MM.1S (cell line): ENCODE data around the gene YEATS4.

ENCODE experiments used
- DNase-seq: peaks from one replicate; pipeline ENCODE4 v3.0.0-alpha.2; 2015
- H2AFZ ChIP-seq: fragments of 300-600 bp; sonication (generic); 2 replicates; pipeline ENCODE4 v1.6.0; 2016; ENCODE audit warnings: antibody characterized with exemption, low read length
- H3F3A ChIP-seq: fragments of 300-600 bp; sonication (generic); 2 replicates; pipeline ENCODE4 v1.6.1; 2016; ENCODE audit warnings: mild to moderate bottlenecking, antibody characterized with exemption, low read length, moderate library complexity, mixed read lengths; ENCODE audit not compliant: insufficient read depth
- H3K27ac ChIP-seq: fragments of 300-600 bp; sonication (generic); 2 replicates; pipeline ENCODE4 v1.5.1; 2016; ENCODE audit warnings: mild to moderate bottlenecking, low read length
- H3K27me3 ChIP-seq: fragments of 300-600 bp; sonication (generic); replicated peaks from 2 replicates; pipeline ENCODE4 v1.6.0; 2016; ENCODE audit warnings: low read length; ENCODE audit not compliant: insufficient read depth
- H3K36me3 ChIP-seq: fragments of 300-600 bp; sonication (generic); replicated peaks from 2 replicates; pipeline ENCODE4 v1.6.1; 2016; ENCODE audit warnings: mild to moderate bottlenecking, low read length, mixed read lengths; ENCODE audit not compliant: insufficient read depth
- H3K4me1 ChIP-seq: fragments of 300-600 bp; sonication (generic); 2 replicates; pipeline ENCODE4 v1.6.1; 2016; ENCODE audit warnings: low read length, mixed read lengths
- H3K4me2 ChIP-seq: fragments of 300-600 bp; sonication (generic); 2 replicates; pipeline ENCODE4 v1.6.0; 2016; ENCODE audit warnings: low read depth, low read length
- H3K4me3 ChIP-seq: fragments of 300-600 bp; sonication (generic); 2 replicates; pipeline ENCODE4 v1.5.1; 2016; ENCODE audit warnings: low read length, mixed read lengths
- H3K79me2 ChIP-seq: fragments of 300-600 bp; sonication (generic); 2 replicates; pipeline ENCODE4 v1.6.1; 2016; ENCODE audit warnings: mixed run types, low read length, mixed read lengths
- H3K9ac ChIP-seq: fragments of 300-600 bp; sonication (generic); 2 replicates; pipeline ENCODE4 v1.6.1; 2016; ENCODE audit warnings: low read length, mixed read lengths
- H3K9me2 ChIP-seq: fragments of 300-600 bp; sonication (generic); replicated peaks from 2 replicates; pipeline ENCODE4 v1.6.1; 2016; ENCODE audit warnings: mild to moderate bottlenecking, low read length, mixed read lengths; ENCODE audit not compliant: insufficient read depth
- H3K9me3 ChIP-seq: fragments of 300-600 bp; sonication (generic); replicated peaks from 2 replicates; pipeline ENCODE4 v1.6.1; 2016; ENCODE audit warnings: mild to moderate bottlenecking, low read length, mixed read lengths; ENCODE audit not compliant: insufficient read depth
- H4K20me1 ChIP-seq: fragments of 300-600 bp; sonication (generic); 2 replicates; pipeline ENCODE4 v1.6.1; 2016; ENCODE audit warnings: mild to moderate bottlenecking, low read length, moderate library complexity, mixed read lengths; ENCODE audit not compliant: insufficient read depth
- EZH2 ChIP-seq: fragments of 300-600 bp; sonication (generic); optimal IDR thresholded peaks from 2 replicates; pipeline ENCODE3; 2017; ENCODE audit warnings: low read depth, mild to moderate bottlenecking, antibody characterized with exemption, low read length, mixed read lengths
- EZH2phosphoT487 ChIP-seq: fragments of 300-600 bp; sonication (generic); IDR thresholded peaks from 2 replicates; pipeline ENCODE4 v1.6.1; 2018; ENCODE audit warnings: antibody characterized with exemption, low read length
- TF ChIP-seq, protein P1 (sequence below): fragments of 300-600 bp; sonication (generic); IDR thresholded peaks from 2 replicates; pipeline ENCODE4 v1.5.1; 2016; ENCODE audit warnings: antibody characterized with exemption, low read length, mixed read lengths

YEATS4 gene

DNA sequence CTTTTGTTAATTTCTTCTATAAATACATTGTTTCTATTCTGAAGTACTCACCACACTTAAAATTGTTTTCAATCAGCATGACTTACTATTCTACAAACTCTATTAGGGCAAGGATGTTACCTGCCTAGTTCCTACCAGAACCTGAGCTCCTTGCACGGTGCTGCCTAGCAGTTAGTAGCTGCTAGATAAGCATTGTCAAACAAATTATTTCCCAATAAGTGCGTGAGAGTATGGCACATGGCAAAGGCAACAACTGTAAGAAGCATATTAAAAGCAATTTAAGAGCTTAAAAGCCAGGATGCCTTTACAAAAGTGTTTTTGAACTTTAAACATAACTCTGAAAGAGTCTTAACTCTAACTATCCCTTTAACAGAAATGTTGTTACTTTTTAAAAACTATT, 19.5 kb upstream of the YEATS4 start:
- H3F3A ChIP-seq = no peaks in the 10 kb centered on the region
- H3K27ac ChIP-seq = no peak overlapping the region
- no peak overlapping the region for H3K4me2 ChIP-seq
- H3K9me2 ChIP-seq = no peaks in the 10 kb centered on the region
- TF ChIP-seq, protein P1, sequence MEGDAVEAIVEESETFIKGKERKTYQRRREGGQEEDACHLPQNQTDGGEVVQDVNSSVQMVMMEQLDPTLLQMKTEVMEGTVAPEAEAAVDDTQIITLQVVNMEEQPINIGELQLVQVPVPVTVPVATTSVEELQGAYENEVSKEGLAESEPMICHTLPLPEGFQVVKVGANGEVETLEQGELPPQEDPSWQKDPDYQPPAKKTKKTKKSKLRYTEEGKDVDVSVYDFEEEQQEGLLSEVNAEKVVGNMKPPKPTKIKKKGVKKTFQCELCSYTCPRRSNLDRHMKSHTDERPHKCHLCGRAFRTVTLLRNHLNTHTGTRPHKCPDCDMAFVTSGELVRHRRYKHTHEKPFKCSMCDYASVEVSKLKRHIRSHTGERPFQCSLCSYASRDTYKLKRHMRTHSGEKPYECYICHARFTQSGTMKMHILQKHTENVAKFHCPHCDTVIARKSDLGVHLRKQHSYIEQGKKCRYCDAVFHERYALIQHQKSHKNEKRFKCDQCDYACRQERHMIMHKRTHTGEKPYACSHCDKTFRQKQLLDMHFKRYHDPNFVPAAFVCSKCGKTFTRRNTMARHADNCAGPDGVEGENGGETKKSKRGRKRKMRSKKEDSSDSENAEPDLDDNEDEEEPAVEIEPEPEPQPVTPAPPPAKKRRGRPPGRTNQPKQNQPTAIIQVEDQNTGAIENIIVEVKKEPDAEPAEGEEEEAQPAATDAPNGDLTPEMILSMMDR = no peak
- TF ChIP-seq EZH2phosphoT487 = no peak
- TF ChIP-seq EZH2 = no peak
- no peaks in the 10 kb centered on the region for H3K4me1 ChIP-seq
- H2AFZ ChIP-seq = no peak overlapping the region
- H3K27me3 ChIP-seq = no peaks in the 10 kb centered on the region
- H4K20me1 ChIP-seq = no peaks in the 10 kb centered on the region
- DNase-seq = no peak
- no peak overlapping the region for H3K4me3 ChIP-seq
- H3K36me3 ChIP-seq = no peaks in the 10 kb centered on the region
- H3K9ac ChIP-seq = no peak overlapping the region
- no peaks in the 10 kb centered on the region for H3K9me3 ChIP-seq
- H3K79me2 ChIP-seq = no peaks in the 10 kb centered on the region

DNA sequence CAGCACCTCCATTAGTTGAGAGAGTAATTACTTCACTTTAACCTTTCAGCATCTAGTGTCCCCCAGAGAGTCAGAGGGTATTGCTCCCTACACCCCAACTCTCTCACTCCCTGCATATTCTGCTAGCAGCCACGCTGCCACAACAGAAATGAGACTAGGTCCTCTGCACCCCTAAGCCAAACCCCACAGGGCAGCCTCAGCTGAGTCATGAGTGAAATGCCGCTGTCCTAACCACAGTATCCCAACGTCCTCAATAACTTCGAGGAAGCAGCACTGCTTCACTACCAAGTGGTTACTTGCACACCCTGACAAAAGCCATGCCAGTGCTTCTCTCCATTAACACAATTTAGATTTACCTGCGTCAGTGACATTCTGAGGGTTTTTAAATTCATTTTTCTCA, 18.2 kb upstream of the YEATS4 start:
- Histone ChIP-seq H3K4me3 (no peak overlapping the region), H3K36me3 (no peaks in the 10 kb centered on the region), H3K27me3 (no peaks in the 10 kb centered on the region), H3K27ac (no peak overlapping the region), H3K9ac (no peak overlapping the region), H3K79me2 (no peaks in the 10 kb centered on the region), H3K9me3 (no peaks in the 10 kb centered on the region), H3K9me2 (no peaks in the 10 kb centered on the region), H3F3A (no peaks in the 10 kb centered on the region), H4K20me1 (no peaks in the 10 kb centered on the region), H2AFZ (no peak overlapping the region), H3K4me2 (no peak overlapping the region), H3K4me1 (no peaks in the 10 kb centered on the region)
- TF ChIP-seq EZH2phosphoT487 (no peak), EZH2 (no peak)
- TF ChIP-seq, protein P1 = no peak
- DNase-seq = no peak

DNA sequence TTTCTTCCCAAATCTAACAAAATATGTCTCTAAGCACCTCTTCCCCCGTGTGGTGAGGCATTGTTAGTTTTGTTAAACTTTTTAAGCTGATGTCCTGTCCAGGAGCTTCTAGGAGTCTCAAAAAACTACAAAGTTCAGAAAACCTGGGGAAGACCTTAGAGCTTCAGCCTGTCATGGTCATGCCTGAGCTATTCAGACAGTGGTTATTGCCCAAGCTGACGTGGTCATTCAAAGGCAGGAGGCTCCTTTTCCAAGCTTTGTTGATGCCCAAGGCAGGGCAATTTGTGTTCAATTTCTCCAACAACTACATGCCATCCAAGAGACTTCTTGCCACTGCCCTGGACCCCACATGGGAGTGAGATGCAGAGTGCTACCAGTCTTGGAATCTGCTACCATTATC, 17.1 kb upstream of the YEATS4 start:
- Histone ChIP-seq H2AFZ (no peak overlapping the region), H3K9me3 (no peaks in the 10 kb centered on the region), H4K20me1 (no peaks in the 10 kb centered on the region), H3K4me2 (no peak overlapping the region), H3K9me2 (no peaks in the 10 kb centered on the region), H3K27ac (no peak overlapping the region), H3K36me3 (no peaks in the 10 kb centered on the region), H3K79me2 (no peaks in the 10 kb centered on the region), H3K4me1 (no peaks in the 10 kb centered on the region), H3K4me3 (no peak overlapping the region), H3K9ac (no peak overlapping the region), H3K27me3 (no peaks in the 10 kb centered on the region), H3F3A (no peaks in the 10 kb centered on the region)
- no peak for DNase-seq
- TF ChIP-seq EZH2 (no peak), EZH2phosphoT487 (no peak)
- TF ChIP-seq, protein P1 = no peak

DNA sequence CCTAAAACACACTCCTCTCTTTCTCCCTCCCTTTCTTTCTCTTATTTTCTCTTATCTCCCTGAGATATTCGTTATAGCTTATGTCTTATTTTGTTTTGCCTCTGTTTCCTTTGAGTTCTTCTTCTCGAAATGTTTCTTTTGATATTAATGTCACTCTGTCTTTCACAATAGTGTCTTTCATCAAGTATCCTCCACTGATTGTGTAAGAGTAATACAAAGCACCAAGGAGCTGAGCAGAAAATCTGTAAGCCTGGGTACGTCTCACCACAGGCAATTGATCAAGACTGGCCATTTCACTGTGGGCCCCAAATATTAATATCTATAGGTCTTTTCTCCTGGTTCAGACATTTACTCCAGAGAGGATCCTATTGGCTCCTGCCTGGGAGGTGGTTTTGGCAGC, 16.2 kb upstream of the YEATS4 start:
- Histone ChIP-seq H4K20me1 (no peaks in the 10 kb centered on the region), H3K4me3 (no peak overlapping the region), H3K4me2 (no peak overlapping the region), H3K36me3 (no peaks in the 10 kb centered on the region), H3K4me1 (no peaks in the 10 kb centered on the region), H2AFZ (no peak overlapping the region), H3K27me3 (no peaks in the 10 kb centered on the region), H3F3A (no peaks in the 10 kb centered on the region), H3K9me3 (no peaks in the 10 kb centered on the region), H3K9me2 (no peaks in the 10 kb centered on the region), H3K9ac (no peak overlapping the region), H3K27ac (no peak overlapping the region), H3K79me2 (no peaks in the 10 kb centered on the region)
- TF ChIP-seq, protein P1 = no peak
- no peak for TF ChIP-seq EZH2
- TF ChIP-seq EZH2phosphoT487 = no peak
- no peak for DNase-seq
